KOPT-K1 (cell line): ENCODE results near the gene MSI1.

ENCODE experiments used
- H3K27ac ChIP-seq: fragments of 200-600 bp; sonication (generic); 2 replicates; pipeline ENCODE4 v1.5.1; 2016; ENCODE audit warnings: antibody characterized with exemption, mild to moderate bottlenecking, low read depth, low read length; ENCODE audit not compliant: poor library complexity, severe bottlenecking
- H3K36me3 ChIP-seq: fragments of 200-600 bp; sonication (generic); 2 replicates; pipeline ENCODE4 v1.5.1; 2017; ENCODE audit warnings: antibody characterized with exemption, mild to moderate bottlenecking, low read length, moderate library complexity; ENCODE audit not compliant: insufficient read depth
- H3K9me3 ChIP-seq: fragments of 200-600 bp; sonication (generic); 2 replicates; pipeline ENCODE4 v1.5.1; 2017; ENCODE audit warnings: antibody characterized with exemption, low read length, mild to moderate bottlenecking; ENCODE audit not compliant: insufficient read depth, poor library complexity, severe bottlenecking

The MSI1 gene

GRCh38 chr12:120394483-120395367 lies 25.8 kb upstream of the MSI1 start:
- Histone ChIP-seq H3K36me3 (no peaks in the 10 kb centered on the region), H3K9me3 (peaks cover 2% of the 10 kb centered on the region), H3K27ac (no peak overlapping the region)

DNA sequence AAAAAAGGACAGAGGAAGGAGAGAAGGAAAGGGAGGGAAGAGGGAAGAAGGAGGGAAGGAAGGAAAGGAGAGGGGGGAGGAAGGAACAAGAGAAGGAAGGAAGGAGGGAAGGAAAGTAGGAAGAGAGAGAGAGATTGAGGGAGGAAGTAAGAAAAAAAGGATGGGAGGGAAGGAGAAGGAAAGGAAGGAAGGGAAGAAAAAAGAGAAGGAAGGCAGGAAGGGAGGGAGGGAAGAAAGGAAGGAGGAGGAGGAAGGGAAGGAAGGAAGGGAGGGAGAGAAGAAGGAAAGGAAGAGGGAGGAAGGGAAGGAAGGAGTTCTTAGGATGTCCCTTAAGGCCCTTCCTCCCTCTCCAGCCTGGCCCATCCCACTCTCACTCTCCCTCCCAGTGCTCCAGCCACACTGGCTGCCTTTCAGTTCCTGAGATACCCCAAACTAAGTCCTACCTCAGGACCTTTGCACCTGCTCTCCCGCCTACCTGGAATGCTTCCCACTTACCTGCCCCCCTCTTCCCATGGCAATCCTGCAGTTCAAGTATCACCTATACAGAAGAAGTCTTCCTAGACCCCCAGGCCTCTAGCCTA lies 21.7 kb upstream of the MSI1 start:
- H3K27ac ChIP-seq: no peak overlapping the region

DNA sequence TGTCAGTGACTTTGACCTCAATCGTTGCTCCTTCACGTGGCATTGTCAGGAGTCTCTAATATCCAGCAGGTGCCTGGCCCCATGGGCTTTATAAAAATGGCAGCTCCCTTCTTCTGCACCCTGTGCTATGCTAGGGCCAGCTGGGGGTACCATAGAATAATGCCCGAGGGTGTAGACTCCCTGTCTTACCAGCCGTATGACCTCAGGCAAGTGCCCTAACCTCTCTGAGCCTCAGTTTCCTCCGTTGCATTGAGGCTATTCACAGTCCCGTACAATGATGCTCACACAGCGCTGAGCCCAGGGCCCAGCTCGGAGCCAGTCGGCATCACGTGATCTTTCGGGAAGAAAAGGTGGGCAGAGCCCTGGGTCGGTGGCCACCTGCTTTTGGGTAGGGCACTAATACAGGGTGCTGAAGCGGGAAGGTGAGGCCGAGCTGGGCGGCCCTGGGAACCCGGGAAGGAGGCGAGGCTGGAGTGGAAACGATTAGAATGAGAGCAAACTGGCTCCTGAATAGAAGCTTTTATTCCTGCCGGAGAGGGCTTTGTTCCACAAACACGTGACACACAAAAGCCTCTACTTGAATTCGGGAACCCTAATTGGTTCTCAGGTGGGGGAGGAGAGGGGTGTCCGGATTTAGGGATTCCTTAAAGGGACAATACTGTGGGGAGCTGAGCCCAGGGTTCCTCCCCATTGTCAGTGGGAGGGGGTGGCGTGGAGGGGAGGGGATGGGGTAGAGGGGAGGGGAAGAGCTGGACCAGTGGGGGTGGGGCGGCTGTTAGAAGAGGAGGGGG lies 19.9 kb upstream of the MSI1 start:
- no peaks in the 10 kb centered on the region for H3K9me3 ChIP-seq
- no peaks in the 10 kb centered on the region for H3K36me3 ChIP-seq
- H3K27ac ChIP-seq: no peak overlapping the region

More for the DNA sequence above, 21.7 kb upstream of the MSI1 start:
- no peaks in the 10 kb centered on the region for H3K9me3 ChIP-seq
- H3K36me3 ChIP-seq: no peaks in the 10 kb centered on the region

GRCh38 chr12:120381752-120382419 lies 12.9 kb upstream of the MSI1 start:
- Histone ChIP-seq H3K9me3 (no peaks in the 10 kb centered on the region), H3K27ac (no peak overlapping the region), H3K36me3 (no peaks in the 10 kb centered on the region)

DNA sequence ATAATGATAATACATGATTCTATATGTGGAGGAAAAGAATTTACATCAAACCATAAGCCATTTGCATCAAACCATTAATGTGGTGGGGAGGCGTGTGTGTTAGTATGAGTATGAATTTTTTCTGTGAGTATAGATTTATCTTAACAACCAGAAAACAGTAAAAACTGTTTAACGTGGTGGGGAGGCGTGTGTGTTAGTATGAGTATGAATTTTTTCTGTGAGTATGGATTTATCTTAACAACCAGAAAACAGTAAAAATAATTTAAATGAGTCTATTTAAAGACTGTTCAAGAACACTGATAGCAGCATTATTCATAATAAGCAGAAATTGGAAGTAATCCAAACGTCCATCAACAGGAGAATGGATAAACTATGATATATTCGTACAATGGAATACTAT lies 9.1 kb upstream of the MSI1 start:
- H3K27ac ChIP-seq: no peak overlapping the region
- no peaks in the 10 kb centered on the region for H3K9me3 ChIP-seq
- no peaks in the 10 kb centered on the region for H3K36me3 ChIP-seq

DNA sequence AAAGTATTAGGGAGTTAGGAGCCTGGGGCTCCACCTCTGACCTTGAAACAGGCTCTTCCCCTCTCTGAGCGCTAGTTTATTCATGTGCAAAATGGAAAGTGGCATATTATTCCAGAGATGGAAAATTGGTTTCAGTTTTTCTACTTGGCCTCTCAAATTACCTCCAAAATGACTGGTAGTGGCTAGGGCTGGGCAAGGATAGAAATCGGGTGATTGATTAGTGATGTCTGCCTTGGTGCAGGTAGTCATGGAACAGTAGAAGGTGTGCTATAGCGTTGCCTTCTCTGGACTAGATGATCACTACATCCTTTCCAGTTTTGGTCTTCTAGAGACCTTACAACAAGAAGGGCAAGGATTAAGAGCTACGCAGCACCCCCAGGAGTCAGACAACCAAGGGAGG lies 8.6 kb upstream of the MSI1 start:
- Histone ChIP-seq H3K9me3 (no peaks in the 10 kb centered on the region), H3K27ac (no peak overlapping the region), H3K36me3 (no peaks in the 10 kb centered on the region)

- Histone ChIP-seq H3K36me3 (no peaks in the 10 kb centered on the region), H3K27ac (no peak overlapping the region), H3K9me3 (no peaks in the 10 kb centered on the region)
These were observed 8.1 kb upstream of the MSI1 start for GRCh38 chr12:120376934-120377572.

DNA sequence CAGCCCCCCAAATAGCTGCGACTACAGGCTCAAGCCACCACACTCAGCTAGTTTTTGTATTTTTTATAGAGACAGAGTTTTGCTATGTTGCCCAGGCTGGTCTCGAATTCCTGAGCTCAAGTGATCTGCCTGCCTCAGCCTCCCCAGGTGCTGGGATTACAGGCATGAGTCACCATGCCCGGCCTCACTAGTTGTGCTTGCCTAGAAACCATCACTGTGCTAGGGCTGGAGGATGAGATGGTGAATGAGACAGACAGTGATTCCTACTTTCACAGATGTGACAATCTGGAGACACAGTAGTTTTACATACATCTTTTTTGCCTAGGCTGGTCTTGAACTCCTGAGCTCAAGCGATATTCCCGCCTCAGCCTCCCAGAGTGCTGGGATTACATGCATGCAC lies 7.5 kb upstream of the MSI1 start:
- H3K36me3 ChIP-seq: no peaks in the 10 kb centered on the region
- no peak overlapping the region for H3K27ac ChIP-seq
- H3K9me3 ChIP-seq: no peaks in the 10 kb centered on the region

GRCh38 chr12:120376009-120376408 lies 7.0 kb upstream of the MSI1 start:
- H3K36me3 ChIP-seq: no peaks in the 10 kb centered on the region
- H3K9me3 ChIP-seq: no peaks in the 10 kb centered on the region
- H3K27ac ChIP-seq: no peak overlapping the region

DNA sequence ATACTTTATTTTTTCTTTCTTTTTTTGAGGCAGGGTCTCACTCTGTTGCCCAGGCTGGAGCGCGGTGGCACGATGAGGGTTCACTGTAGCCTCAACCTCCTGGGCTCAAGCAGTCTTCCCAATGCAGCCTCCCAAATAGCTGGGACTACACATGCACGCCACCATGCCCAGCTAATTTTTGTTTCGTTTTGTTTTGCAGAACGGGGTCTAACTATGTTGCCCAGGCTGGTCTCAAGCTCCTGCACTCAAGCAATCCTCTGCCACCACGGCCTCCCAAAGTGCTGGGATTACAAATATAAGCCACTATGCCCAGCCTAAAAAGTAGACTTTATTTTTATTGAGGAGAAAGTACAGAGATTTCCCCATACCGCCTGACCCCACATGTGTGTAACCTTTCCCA lies 4.7 kb upstream of the MSI1 start:
- H3K27ac ChIP-seq: no peak overlapping the region
- H3K36me3 ChIP-seq: no peaks in the 10 kb centered on the region
- no peaks in the 10 kb centered on the region for H3K9me3 ChIP-seq

DNA sequence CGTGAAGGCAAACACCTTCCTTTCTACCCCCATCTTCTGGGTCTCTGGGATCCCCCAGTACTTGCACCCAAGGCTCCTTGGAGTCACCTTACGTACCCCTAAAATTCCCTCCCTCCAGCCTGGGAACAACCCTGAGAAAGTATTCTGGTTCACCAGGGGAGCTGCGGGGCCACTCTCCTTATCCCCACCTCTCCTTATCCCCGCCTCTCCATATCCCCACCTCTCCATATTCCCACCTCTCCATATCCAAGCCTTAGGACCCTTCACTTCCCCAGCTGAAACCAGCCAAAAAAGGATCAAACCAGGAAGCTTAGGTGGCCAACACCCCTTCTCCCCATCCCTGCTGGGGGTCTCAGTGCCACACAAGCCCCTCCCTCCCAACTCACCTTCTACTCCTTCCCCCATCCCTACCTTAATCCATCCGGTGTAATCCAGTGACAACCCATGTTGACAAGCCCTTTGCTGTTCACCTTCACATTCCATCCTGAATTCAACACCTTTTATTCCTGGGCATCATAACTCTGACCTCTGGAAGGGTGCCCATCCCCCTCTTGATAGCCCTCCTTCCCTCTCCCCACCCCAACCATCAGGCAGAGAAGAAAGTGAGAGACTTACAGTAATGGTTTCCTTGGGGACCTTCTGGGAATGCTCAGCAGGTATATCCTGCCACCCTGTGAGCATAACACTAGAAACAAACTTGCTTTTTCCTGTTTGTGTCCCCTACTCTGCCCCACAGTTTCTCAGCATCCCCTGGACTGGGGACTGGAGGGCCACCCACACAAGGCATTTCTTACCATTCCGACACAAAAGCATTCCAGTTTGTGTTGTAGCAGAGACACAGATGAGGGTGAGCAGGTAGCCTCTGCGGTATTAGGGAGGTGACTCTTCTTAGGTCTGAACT lies 1.6 kb upstream of the MSI1 start:
- H3K36me3 ChIP-seq: no peaks in the 10 kb centered on the region
- no peak overlapping the region for H3K27ac ChIP-seq
- no peaks in the 10 kb centered on the region for H3K9me3 ChIP-seq

DNA sequence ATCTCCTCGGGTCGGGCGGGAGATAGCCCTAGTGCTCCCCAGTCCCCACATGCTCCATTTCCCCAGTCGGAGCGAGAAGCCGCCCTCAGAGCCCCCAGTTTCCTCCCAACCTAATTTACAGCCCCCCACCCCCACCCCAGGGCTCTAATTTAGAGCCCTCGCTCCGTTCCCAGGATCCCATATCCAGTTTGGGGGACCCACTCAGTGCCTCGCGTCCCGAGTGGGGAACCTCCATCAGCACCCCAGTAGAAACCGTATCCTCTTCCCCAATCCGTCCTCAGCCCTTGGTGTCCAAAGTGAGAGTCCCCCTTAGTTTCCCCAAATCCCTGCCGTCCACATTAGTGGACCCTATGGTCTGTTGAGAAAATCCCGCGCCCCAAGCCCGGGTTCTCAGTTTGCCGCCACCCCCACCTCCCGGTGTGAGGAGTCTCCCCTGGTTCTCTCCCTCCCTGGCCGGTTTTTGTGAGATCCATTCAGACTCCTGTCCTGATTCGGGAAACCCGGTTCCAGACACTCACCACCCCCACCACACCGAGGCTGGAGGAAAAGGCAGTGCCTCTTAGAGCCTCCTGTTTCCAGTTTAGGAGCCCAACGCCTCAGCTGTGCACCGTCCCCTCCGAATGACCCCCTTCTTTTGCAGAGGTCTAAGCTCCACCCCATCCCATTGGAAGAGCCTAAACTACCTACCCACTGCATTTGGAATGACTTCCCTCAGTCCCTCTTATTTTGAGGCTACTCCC lies 809 bp upstream of the MSI1 start:
- Histone ChIP-seq H3K9me3 (no peaks in the 10 kb centered on the region), H3K36me3 (no peaks in the 10 kb centered on the region), H3K27ac (no peak overlapping the region)
